Activated CD8-positive, alpha-beta memory T cell treated with anti-CD3 and anti-CD28 coated beads for 1 hour (primary cell): ENCODE measurements around the gene CPNE5.

Experiments used
- DNase-seq, 2 donors: peaks; one replicate each; pipeline ENCODE4 v3.0.0-alpha.2; 2020; ENCODE audit warnings: low read depth in 1 of 2; ENCODE audit errors: extremely low read depth in 1 of 2

The CPNE5 gene

GRCh38 chr6:36838896-36839748 is at the start of gene CPNE5:
CPNE5 (minus strand) TSS chr6:36839444; CDS start chr6:36839377, 67 bp downstream.
- no peak for DNase-seq

- no peak for DNase-seq
Observed at GRCh38 chr6:36888115-36888643, 48.9 kb upstream of the CPNE5 start.

- no peak for DNase-seq
Observed at GRCh38 chr6:36886950-36887618, 47.8 kb upstream of the CPNE5 start.

GRCh38 chr6:36885461-36886401 is 46.5 kb upstream of the CPNE5 start, which contains the start of gene C6orf89:
C6orf89 (plus strand) TSS chr6:36885952; CDS start chr6:36899445, 13,493 bp downstream.
- DNase-seq = peak; percentile 94 to 95

- no peak for DNase-seq
Observed at GRCh38 chr6:36884610-36885009, 45.4 kb upstream of the CPNE5 start.

GRCh38 chr6:36875250-36875633 is 36.0 kb upstream of the CPNE5 start:
- no peak for DNase-seq

GRCh38 chr6:36874443-36875249 is 35.4 kb upstream of the CPNE5 start, which contains the start of gene PPIL1:
PPIL1 (minus strand) TSS chr6:36874803; CDS start chr6:36874772, 31 bp downstream.
- peak; percentile 68 to 69 for DNase-seq

- no peak for DNase-seq
Observed at GRCh38 chr6:36873612-36874442, 34.6 kb upstream of the CPNE5 start.

- DNase-seq = no peak
Observed at GRCh38 chr6:36873115-36873514, 33.9 kb upstream of the CPNE5 start.

GRCh38 chr6:36871686-36872085 is 32.4 kb upstream of the CPNE5 start:
- DNase-seq = no peak

GRCh38 chr6:36867471-36868224 is 28.4 kb upstream of the CPNE5 start:
- DNase-seq = no peak

GRCh38 chr6:36865835-36866234 is 26.6 kb upstream of the CPNE5 start:
- no peak for DNase-seq

GRCh38 chr6:36863670-36864540 is 24.7 kb upstream of the CPNE5 start:
- no peak for DNase-seq

GRCh38 chr6:36862848-36863382 is 23.7 kb upstream of the CPNE5 start:
- no peak for DNase-seq

GRCh38 chr6:36862164-36862847 is 23.1 kb upstream of the CPNE5 start:
- no peak for DNase-seq

- DNase-seq = no peak
Observed at GRCh38 chr6:36860126-36860525, 20.9 kb upstream of the CPNE5 start.
